Umbilical cord (tissue), 2 donors: ENCODE data around the gene LACTBL1. TPM values are rescaled to one million over a fixed set of nuclear protein-coding genes. Genes with fewer than 3 reads are reported as not detected.
"Not testable (repeated sequence)": the region's sequence is repeated elsewhere in the genome, so short reads cannot be mapped to it uniquely, and the experiment has no call there.

Experiments
- DNase-seq: peaks from one replicate; pipeline ENCODE4 v3.0.0-alpha.2; 2015; ENCODE audit warnings: low spot score
- total RNA-seq: library from RNA; depleted of rRNA; stranded (reverse); fragments of >200 nt; gene quantifications from one replicate; pipeline ENCODE4 v1.2.3, GENCODE V29; 2014; ENCODE audit warnings: low replicate concordance; ENCODE audit not compliant: insufficient read depth

Gene LACTBL1
- total RNA-seq, 1 donor from 2014 or later = not detected

GRCh38 chr1:22976461-22977243 lies 4.0 kb upstream of the LACTBL1 start:
- peak; percentile 63 for DNase-seq

GRCh38 chr1:22976127-22976460 lies 3.4 kb upstream of the LACTBL1 start:
- no peak for DNase-seq

- DNase-seq = no peak
Observed at GRCh38 chr1:22975694-22976093, 3.0 kb upstream of the LACTBL1 start.

- DNase-seq = no peak
Observed at GRCh38 chr1:22971611-22972405, 858 bp downstream of the LACTBL1 start.

- no peak for DNase-seq
Observed at GRCh38 chr1:22971161-22971560, 1.5 kb downstream of the LACTBL1 start.

- DNase-seq = no peak
Observed at GRCh38 chr1:22970096-22970495, 2.6 kb downstream of the LACTBL1 start.

GRCh38 chr1:22969304-22969709 lies 3.4 kb downstream of the LACTBL1 start:
- DNase-seq = peak; percentile 92

- no peak for DNase-seq
Observed at GRCh38 chr1:22967833-22968232, 4.8 kb downstream of the LACTBL1 start.

GRCh38 chr1:22966309-22966708 lies 6.4 kb downstream of the LACTBL1 start:
- no peak for DNase-seq

GRCh38 chr1:22963044-22963677 lies 9.5 kb downstream of the LACTBL1 start:
- DNase-seq = no peak

- no peak for DNase-seq
Observed at GRCh38 chr1:22962558-22962957, 10.1 kb downstream of the LACTBL1 start.

- no peak for DNase-seq
Observed at GRCh38 chr1:22959545-22960360, 12.9 kb downstream of the LACTBL1 start.

GRCh38 chr1:22958556-22958955 lies 14.1 kb downstream of the LACTBL1 start:
- no peak for DNase-seq

GRCh38 chr1:22957066-22957465 lies 15.6 kb downstream of the LACTBL1 start:
- DNase-seq = no peak

- no peak for DNase-seq
Observed at GRCh38 chr1:22955146-22955545, 17.5 kb downstream of the LACTBL1 start.

GRCh38 chr1:22953740-22954141 lies 18.9 kb downstream of the LACTBL1 start:
- DNase-seq = no peak

- DNase-seq = no peak
Observed at GRCh38 chr1:22953057-22953739, 19.5 kb downstream of the LACTBL1 start.

- DNase-seq = no peak
Observed at GRCh38 chr1:22952694-22953056, 20.0 kb downstream of the LACTBL1 start.

- no peak for DNase-seq
Observed at GRCh38 chr1:22951796-22952195, 20.9 kb downstream of the LACTBL1 start.

- no peak for DNase-seq
Observed at GRCh38 chr1:22949822-22950331, 22.8 kb downstream of the LACTBL1 start.

- DNase-seq = not testable (repeated sequence)
Observed at GRCh38 chr1:22945171-22945570, 27.5 kb downstream of the LACTBL1 start.
